Melanocyte of skin (primary cell): ENCODE measurements around the gene PNMA6F. TPM values are rescaled to one million over a fixed set of nuclear protein-coding genes. Genes with fewer than 3 reads are reported as not detected.

Experiments
- small RNA-seq, 2 donors: library from RNA; depleted of rRNA; stranded (forward); fragments of <200 nt; gene quantifications; one replicate each; pipeline ENCODE3, GENCODE V24; 2012
- total RNA-seq, 2 donors: library from RNA; depleted of rRNA; stranded (reverse); fragments of >200 nt; gene quantifications; 2 replicates each; pipeline ENCODE4 v1.2.3, GENCODE V29; 2012

PNMA6F gene
- not detected for total RNA-seq

GRCh38 chrX:153321381-153322124 lies at the start of gene PNMA6F:
TSS of gene PNMA6F (minus strand) at chrX:153321767. CDS start at chrX:153320674, 1,093 bp downstream.

GRCh38 chrX:153333821-153334653 lies 12.5 kb upstream of the PNMA6F start, which contains the start of gene ZNF275:
TSS of gene ZNF275 (plus strand) at chrX:153334153. CDS start at chrX:153336680, 2,527 bp downstream.

Small RNA genes lying within 50 kb of the gene (small RNA-seq; reads per million reads assigned to genes)
- gene AC152007.1, result 0 reads per million in 2 donors

Other genes starting within 250 kb of the PNMA6F start
- 1 to 10 TPM; 3.0 to 5.2 TPM for gene PNMA6A, start 249.3 kb downstream of the PNMA6F start, total RNA-seq
- gene MAGEA1, start 142.5 kb downstream of the PNMA6F start, total RNA-seq, result not detected
- 1 to 10 TPM; 3.8 to 7.7 TPM for gene ZNF275, start 12.4 kb upstream of the PNMA6F start, total RNA-seq
- not detected for gene PNMA6E, start 79.6 kb upstream of the PNMA6F start, total RNA-seq
- under 1 TPM; under 0.01 to 0.67 TPM for gene ZFP92, start 89.7 kb upstream of the PNMA6F start, total RNA-seq
- 1 to 10 TPM; 1.3 to 1.4 TPM for gene TREX2, start 124.3 kb upstream of the PNMA6F start, total RNA-seq
- 10 to 100 TPM; 13.4 to 23.3 TPM for gene HAUS7, start 148.8 kb upstream of the PNMA6F start, total RNA-seq
- not detected for gene BGN, start 173.2 kb upstream of the PNMA6F start, total RNA-seq
- not detected for gene ATP2B3, start 195.9 kb upstream of the PNMA6F start, total RNA-seq